Measurements from ENCODE around the gene BARX2. TPM values are rescaled to one million over a fixed set of nuclear protein-coding genes. Genes with fewer than 3 reads are reported as not detected.

BARX2 gene
- total and polyA plus RNA-seq, 2 donors (not counting 1 experiment from before 2014, with no cell fraction given) = not detected

DNA sequence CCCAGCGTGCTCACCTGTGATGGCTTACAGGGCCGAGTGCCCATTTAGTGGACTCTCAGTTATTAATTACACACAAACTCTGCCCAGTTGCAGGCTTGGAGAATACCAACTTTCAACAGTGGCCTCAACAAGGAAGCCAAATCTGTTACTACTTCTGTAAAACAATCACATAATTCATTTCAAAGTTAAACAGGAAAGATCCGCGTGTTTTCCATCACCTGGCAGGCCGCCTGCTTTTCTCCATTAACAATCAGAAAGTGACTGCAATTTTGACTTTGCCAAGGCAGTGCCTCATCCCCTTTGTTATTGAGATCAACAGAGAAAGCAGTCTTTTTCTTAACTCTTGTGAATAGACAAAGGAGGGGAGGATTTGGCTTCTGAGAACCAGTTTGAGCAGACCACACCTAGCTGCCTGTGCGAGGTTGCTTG, 77.7 kb downstream of the BARX2 start:
- H3K27ac ChIP-seq (ENCODE audit: low read length in 2 of 2) = no peak overlapping the region
- H4K20me1 ChIP-seq (ENCODE audit: control insufficient read depth, insufficient read depth, low read length, poor library complexity, severe bottlenecking) = no peaks in the 10 kb centered on the region
- ChIA-PET CTCF (no interaction called here), POLR2A (no interaction called here)
- ATAC-seq (ENCODE audit: low read depth) (no peak), DNase-seq (no peak)
- Mint-ChIP-seq H3K27me3 (no peaks in the 10 kb centered on the region), H3K9me3 (ENCODE audit: insufficient read depth) (peaks cover 3% of the 10 kb centered on the region), H3K27ac (no peak overlapping the region), H3K4me1 (no peaks in the 10 kb centered on the region), H3K4me3 (no peak overlapping the region)
- no peaks in the 10 kb centered on the region for H3K4me1 ChIP-seq (ENCODE audit: control insufficient read depth in 2 of 2, insufficient read depth in 2 of 2, low read length in 2 of 2)
- H3K4me3 ChIP-seq (ENCODE audit: control extremely low read depth in 1 of 5, extremely low read depth in 1 of 5, insufficient read depth in 1 of 5, low read depth in 2 of 5, low read length in 4 of 5) = no peak overlapping the region
- H3K9ac ChIP-seq (ENCODE audit: low read length) = no peak overlapping the region
- 78% methylated on average over 6 of the region's 6 CpGs for WGBS (ENCODE audit: insufficient coverage)
- intact Hi-C loops (cut with micrococcal nuclease) = no loop called here
- H2AFZ ChIP-seq (ENCODE audit: insufficient read depth, low read depth, low read length, poor library complexity, severe bottlenecking) = no peak overlapping the region
- TF ChIP-seq CTCF (IDR thresholded peaks at IDR 0.05) (no peak), EZH2 (IDR thresholded peaks at IDR 0.05; ENCODE audit: borderline replicate concordance, insufficient read depth, low read depth, low read length, poor library complexity, severe bottlenecking) (no peak)
- H3K4me2 ChIP-seq (replicated peaks; ENCODE audit: low read depth, low read length, poor library complexity, severe bottlenecking) = no peak overlapping the region
- peaks cover 0 to 6% (median 0%) of the 10 kb centered on the region in 3 donors for H3K9me3 ChIP-seq (ENCODE audit: control extremely low read depth in 1 of 3, control insufficient read depth in 2 of 3, insufficient read depth in 1 of 3, low read length in 2 of 3)
- no peaks in the 10 kb centered on the region for H3K79me2 ChIP-seq (ENCODE audit: control insufficient read depth, insufficient read depth, low read length)
- no peaks in the 10 kb centered on the region for H3K27me3 ChIP-seq (replicated peaks in 1 of 4; ENCODE audit: control extremely low read depth in 1 of 4, control insufficient read depth in 3 of 4, insufficient read depth in 4 of 4, low read length in 3 of 4)
- no peaks in the 10 kb centered on the region for H3K36me3 ChIP-seq (replicated peaks in 1 of 2; ENCODE audit: control extremely low read depth in 1 of 2, control insufficient read depth in 1 of 2, extremely low read depth in 1 of 2, insufficient read depth in 2 of 2, low read length in 1 of 2)

- Mint-ChIP-seq H3K9me3 (ENCODE audit: insufficient read depth) (peaks cover 3% of the 10 kb centered on the region), H3K4me3 (no peak overlapping the region), H3K4me1 (no peaks in the 10 kb centered on the region), H3K27me3 (no peaks in the 10 kb centered on the region), H3K27ac (no peak overlapping the region)
- intact Hi-C loops (cut with micrococcal nuclease) = no loop called here
- DNase-seq (no peak), ATAC-seq (ENCODE audit: low read depth) (no peak)
- Histone ChIP-seq H3K27ac (ENCODE audit: low read length in 2 of 2) (no peak overlapping the region), H3K27me3 (replicated peaks in 1 of 4; ENCODE audit: control extremely low read depth in 1 of 4, control insufficient read depth in 3 of 4, insufficient read depth in 4 of 4, low read length in 3 of 4) (no peaks in the 10 kb centered on the region), H3K4me2 (replicated peaks; ENCODE audit: low read depth, low read length, poor library complexity, severe bottlenecking) (no peak overlapping the region), H3K9me3 (ENCODE audit: control extremely low read depth in 1 of 3, control insufficient read depth in 2 of 3, insufficient read depth in 1 of 3, low read length in 2 of 3) (peaks cover 0 to 9% (median 0%) of the 10 kb centered on the region in 3 donors), H3K4me1 (ENCODE audit: control insufficient read depth in 2 of 2, insufficient read depth in 2 of 2, low read length in 2 of 2) (no peaks in the 10 kb centered on the region), H3K9ac (ENCODE audit: low read length) (no peak overlapping the region), H4K20me1 (ENCODE audit: control insufficient read depth, insufficient read depth, low read length, poor library complexity, severe bottlenecking) (no peaks in the 10 kb centered on the region), H3K79me2 (ENCODE audit: control insufficient read depth, insufficient read depth, low read length) (no peaks in the 10 kb centered on the region), H3K36me3 (replicated peaks in 1 of 2; ENCODE audit: control extremely low read depth in 1 of 2, control insufficient read depth in 1 of 2, extremely low read depth in 1 of 2, insufficient read depth in 2 of 2, low read length in 1 of 2) (no peaks in the 10 kb centered on the region), H3K4me3 (ENCODE audit: control extremely low read depth in 1 of 5, extremely low read depth in 1 of 5, insufficient read depth in 1 of 5, low read depth in 2 of 5, low read length in 4 of 5) (no peak overlapping the region), H2AFZ (ENCODE audit: insufficient read depth, low read depth, low read length, poor library complexity, severe bottlenecking) (no peak overlapping the region)
- ChIA-PET POLR2A (no interaction called here), CTCF (no interaction called here)
- TF ChIP-seq EZH2 (IDR thresholded peaks at IDR 0.05; ENCODE audit: borderline replicate concordance, insufficient read depth, low read depth, low read length, poor library complexity, severe bottlenecking) (no peak), CTCF (IDR thresholded peaks at IDR 0.05) (no peak)
- 100% methylated on average over 1 of the region's 4 CpGs for WGBS (ENCODE audit: insufficient coverage)
These were observed 79.5 kb downstream of the BARX2 start for GRCh38 chr11:129455101-129455500.
